ENCODE data around the gene ELMOD1.

ELMOD1 gene

DNA sequence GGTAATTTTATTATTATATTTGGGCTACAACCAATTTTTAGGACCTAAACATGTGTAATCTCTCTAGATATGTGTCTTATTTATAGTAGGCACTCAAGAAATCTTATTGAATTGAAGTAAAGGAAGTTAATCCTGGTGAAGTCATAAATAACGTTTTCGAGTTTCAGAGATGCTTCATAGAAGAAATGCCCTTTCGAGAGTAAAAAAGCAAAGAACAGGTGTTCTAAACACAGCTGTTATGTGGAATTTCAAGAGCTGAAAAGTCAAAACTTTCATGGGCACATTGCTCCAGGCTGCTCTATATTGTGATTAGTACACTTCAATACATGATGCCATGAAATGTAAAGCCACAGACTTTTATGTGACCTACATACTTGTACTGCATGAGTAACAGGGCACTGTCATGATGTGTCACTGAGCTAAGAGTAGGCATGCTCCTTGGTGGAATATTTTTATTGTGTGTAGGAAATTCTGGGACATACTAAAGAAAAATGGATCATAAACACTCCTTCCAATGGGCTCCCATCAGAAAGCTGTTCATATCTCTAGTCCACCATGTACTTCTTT is 7.2 kb upstream of the ELMOD1 start:
- Histone ChIP-seq H3K4me1 (ENCODE audit: control insufficient read depth, insufficient read depth, low read length) (no peaks in the 10 kb centered on the region), H3K4me3 (ENCODE audit: low read length in 2 of 2) (no peak overlapping the region), H3K36me3 (ENCODE audit: control insufficient read depth in 2 of 2, insufficient read depth in 2 of 2, low read length in 2 of 2) (no peaks in the 10 kb centered on the region), H3K27me3 (ENCODE audit: control insufficient read depth in 1 of 2, insufficient read depth in 2 of 2, low read length in 2 of 2) (peaks cover 0 to 5% of the 10 kb centered on the region in 2 donors), H3K9ac (ENCODE audit: low read length in 2 of 2) (no peak overlapping the region), H3K27ac (ENCODE audit: low read length) (no peak overlapping the region), H3K9me3 (ENCODE audit: control insufficient read depth in 2 of 2, low read length in 2 of 2) (no peaks in the 10 kb centered on the region)

DNA sequence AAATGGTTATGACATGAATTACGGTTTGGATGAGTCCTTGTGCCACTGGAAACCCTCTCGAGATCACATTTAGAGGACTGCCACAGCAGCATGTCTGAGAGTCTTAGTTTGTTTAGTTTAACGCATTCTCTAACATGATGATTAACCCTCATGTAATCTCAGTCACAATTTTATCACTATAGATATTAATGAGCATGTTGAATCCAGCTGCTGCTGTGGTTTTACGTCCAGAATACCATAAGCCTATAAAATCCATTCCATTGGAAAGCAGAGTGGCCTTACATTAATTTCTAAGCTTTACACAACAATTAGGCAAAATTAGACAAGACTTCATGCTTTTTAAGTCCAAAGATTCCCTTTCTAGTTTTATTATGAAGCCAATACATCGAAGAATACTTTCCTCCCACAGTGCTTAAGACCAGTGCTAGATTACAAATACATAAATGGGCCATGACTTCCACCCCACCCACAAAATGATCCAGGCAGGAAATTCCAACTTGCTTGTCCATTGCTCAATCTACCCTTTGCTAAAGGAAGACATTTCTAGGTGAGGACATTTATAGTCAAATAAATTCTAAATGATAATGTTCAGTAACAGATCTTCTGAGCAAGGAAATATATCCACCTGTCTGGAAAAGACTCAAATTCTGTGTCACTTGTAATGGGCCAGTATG is 3.5 kb upstream of the ELMOD1 start:
- H3K9me3 ChIP-seq (ENCODE audit: control insufficient read depth in 2 of 2, low read length in 2 of 2) = no peaks in the 10 kb centered on the region
- no peak overlapping the region for H3K27ac ChIP-seq (ENCODE audit: low read length)
- H3K4me3 ChIP-seq (ENCODE audit: low read length in 2 of 2) = no peak overlapping the region
- no peaks in the 10 kb centered on the region for H3K36me3 ChIP-seq (ENCODE audit: control insufficient read depth in 2 of 2, insufficient read depth in 2 of 2, low read length in 2 of 2)
- no peak overlapping the region for H3K9ac ChIP-seq (ENCODE audit: low read length in 2 of 2)
- peaks cover 17% of the 10 kb centered on the region for H3K4me1 ChIP-seq (ENCODE audit: control insufficient read depth, insufficient read depth, low read length)
- H3K27me3 ChIP-seq (ENCODE audit: control insufficient read depth in 1 of 2, insufficient read depth in 2 of 2, low read length in 2 of 2) = peaks cover 18 to 22% of the 10 kb centered on the region in 2 donors

DNA sequence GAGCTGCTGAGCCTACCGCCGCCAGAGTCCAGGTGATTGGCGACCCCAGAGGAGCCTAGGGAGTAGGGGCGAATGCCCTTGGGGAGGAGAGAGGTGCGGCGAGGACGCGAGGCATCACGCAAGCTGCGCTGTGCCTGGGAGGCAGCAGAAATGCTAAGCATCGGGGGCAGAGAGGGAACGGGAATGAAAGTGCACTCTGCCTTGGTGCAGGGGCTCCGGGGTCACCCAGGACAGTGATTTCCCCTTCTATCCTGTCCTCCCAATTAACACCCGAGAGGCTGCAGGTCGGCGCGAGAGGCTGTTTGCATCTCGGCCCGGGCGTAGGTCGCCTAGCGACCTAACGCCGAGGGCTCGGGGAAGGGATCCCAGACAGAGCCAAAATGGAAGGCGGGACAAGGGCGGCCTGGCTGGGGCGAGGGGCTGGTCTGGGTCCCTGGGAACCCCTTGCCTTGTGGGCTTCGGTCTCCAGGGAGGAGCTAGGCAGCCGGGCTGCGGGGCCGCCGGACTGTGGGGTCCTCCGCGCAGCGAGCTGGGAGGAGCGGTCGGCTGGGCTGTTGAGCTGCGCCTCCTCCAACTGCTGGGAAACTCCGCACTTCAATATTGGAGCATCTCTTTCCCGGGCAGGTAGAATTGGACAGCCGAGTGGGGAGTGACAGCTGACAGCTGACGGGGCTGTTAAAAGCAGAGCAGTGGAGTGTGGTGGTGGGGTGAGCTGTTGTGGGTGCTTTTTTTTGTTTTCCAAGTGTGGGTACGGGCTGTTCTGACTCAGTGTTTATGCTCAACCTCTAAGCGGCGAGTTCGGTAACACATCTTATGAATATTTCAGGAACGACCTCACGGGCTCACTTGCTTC is 657 bp downstream of the ELMOD1 start:
- peak overlapping the region in 1 of 2 donors; percentile 44 for H3K9ac ChIP-seq (ENCODE audit: low read length in 2 of 2)
- H3K36me3 ChIP-seq (ENCODE audit: control insufficient read depth in 2 of 2, insufficient read depth in 2 of 2, low read length in 2 of 2) = no peaks in the 10 kb centered on the region
- H3K27me3 ChIP-seq (ENCODE audit: control insufficient read depth in 1 of 2, insufficient read depth in 2 of 2, low read length in 2 of 2) = peaks cover 32 to 34% of the 10 kb centered on the region in 2 donors
- no peaks in the 10 kb centered on the region for H3K9me3 ChIP-seq (ENCODE audit: control insufficient read depth in 2 of 2, low read length in 2 of 2)
- H3K4me1 ChIP-seq (ENCODE audit: control insufficient read depth, insufficient read depth, low read length) = peaks cover 17% of the 10 kb centered on the region
- H3K27ac ChIP-seq (ENCODE audit: low read length) = no peak overlapping the region
- H3K4me3 ChIP-seq (ENCODE audit: low read length in 2 of 2) = peak overlapping the region; percentile 85 to 86

DNA sequence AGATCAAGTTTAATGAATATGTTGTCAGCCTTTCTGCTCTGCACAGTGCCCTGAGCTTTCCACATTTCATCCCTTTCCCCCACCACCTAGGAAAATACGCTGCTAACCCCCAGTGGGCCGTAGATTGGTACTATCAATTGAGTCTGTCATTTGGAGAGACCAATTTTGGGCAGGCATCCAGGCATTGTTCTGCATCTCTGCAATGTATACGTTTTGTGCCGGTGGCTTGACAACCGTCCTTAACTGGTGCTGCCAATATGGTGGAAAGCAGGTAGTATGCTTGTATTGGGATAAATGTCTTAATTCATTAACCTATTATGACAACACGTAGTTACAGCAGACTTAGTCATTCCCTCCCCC is 1.3 kb downstream of the ELMOD1 start:
- H3K27me3 ChIP-seq (ENCODE audit: control insufficient read depth in 1 of 2, insufficient read depth in 2 of 2, low read length in 2 of 2) = peaks cover 31 to 33% of the 10 kb centered on the region in 2 donors
- H3K36me3 ChIP-seq (ENCODE audit: control insufficient read depth in 2 of 2, insufficient read depth in 2 of 2, low read length in 2 of 2) = no peaks in the 10 kb centered on the region
- peak overlapping the region in 1 of 2 donors; percentile 86 for H3K4me3 ChIP-seq (ENCODE audit: low read length in 2 of 2)
- no peak overlapping the region for H3K9ac ChIP-seq (ENCODE audit: low read length in 2 of 2)
- no peaks in the 10 kb centered on the region for H3K9me3 ChIP-seq (ENCODE audit: control insufficient read depth in 2 of 2, low read length in 2 of 2)
- H3K27ac ChIP-seq (ENCODE audit: low read length) = no peak overlapping the region
- H3K4me1 ChIP-seq (ENCODE audit: control insufficient read depth, insufficient read depth, low read length) = peaks cover 17% of the 10 kb centered on the region

DNA sequence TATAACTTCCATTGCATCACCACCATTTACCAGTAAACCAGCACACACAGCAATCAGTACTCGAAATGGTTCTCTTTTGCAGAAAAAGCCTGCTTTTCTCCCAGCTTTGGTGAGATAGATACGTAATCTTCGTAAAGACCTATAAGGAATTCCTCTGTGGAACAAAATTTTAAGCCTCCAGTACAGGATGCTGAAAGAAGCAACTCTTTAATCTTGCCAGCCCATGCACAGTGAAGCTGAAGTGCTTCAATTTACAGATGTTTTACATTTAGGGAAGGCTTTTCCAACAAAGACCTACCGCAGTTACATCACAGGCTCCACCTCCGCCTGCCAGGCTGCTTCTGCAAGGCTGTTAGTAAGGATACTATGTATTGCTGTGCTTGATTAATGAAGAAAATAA is 1.9 kb downstream of the ELMOD1 start:
- peaks cover 31 to 33% of the 10 kb centered on the region in 2 donors for H3K27me3 ChIP-seq (ENCODE audit: control insufficient read depth in 1 of 2, insufficient read depth in 2 of 2, low read length in 2 of 2)
- no peak overlapping the region for H3K27ac ChIP-seq (ENCODE audit: low read length)
- H3K4me1 ChIP-seq (ENCODE audit: control insufficient read depth, insufficient read depth, low read length) = peaks cover 17% of the 10 kb centered on the region
- no peaks in the 10 kb centered on the region for H3K36me3 ChIP-seq (ENCODE audit: control insufficient read depth in 2 of 2, insufficient read depth in 2 of 2, low read length in 2 of 2)
- no peaks in the 10 kb centered on the region for H3K9me3 ChIP-seq (ENCODE audit: control insufficient read depth in 2 of 2, low read length in 2 of 2)
- H3K9ac ChIP-seq (ENCODE audit: low read length in 2 of 2) = no peak overlapping the region
- H3K4me3 ChIP-seq (ENCODE audit: low read length in 2 of 2) = no peak overlapping the region

DNA sequence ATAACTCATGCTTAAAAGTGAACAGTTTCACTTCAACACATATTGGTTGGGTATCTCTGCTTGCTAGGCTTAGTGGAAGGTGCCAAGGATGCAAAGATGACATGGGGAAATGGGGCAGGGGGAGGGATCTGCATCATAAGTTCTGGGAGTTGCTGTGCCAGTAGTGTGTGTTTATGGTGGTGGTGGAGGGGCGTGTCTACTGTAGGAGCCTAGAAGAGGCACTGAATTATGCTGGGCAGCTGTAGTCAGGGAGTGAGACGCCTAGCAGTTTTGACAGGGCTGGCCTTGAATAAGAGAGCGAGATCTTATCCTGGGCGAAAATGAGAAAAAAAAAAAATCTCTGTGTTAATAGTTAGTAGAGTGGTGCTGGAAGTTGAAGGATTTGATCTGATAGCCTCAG is 3.0 kb downstream of the ELMOD1 start:
- Histone ChIP-seq H3K36me3 (ENCODE audit: control insufficient read depth in 2 of 2, insufficient read depth in 2 of 2, low read length in 2 of 2) (no peaks in the 10 kb centered on the region), H3K27me3 (ENCODE audit: control insufficient read depth in 1 of 2, insufficient read depth in 2 of 2, low read length in 2 of 2) (peaks cover 31 to 33% of the 10 kb centered on the region in 2 donors), H3K9me3 (ENCODE audit: control insufficient read depth in 2 of 2, low read length in 2 of 2) (no peaks in the 10 kb centered on the region), H3K4me1 (ENCODE audit: control insufficient read depth, insufficient read depth, low read length) (peaks cover 17% of the 10 kb centered on the region), H3K4me3 (ENCODE audit: low read length in 2 of 2) (no peak overlapping the region), H3K9ac (ENCODE audit: low read length in 2 of 2) (no peak overlapping the region), H3K27ac (ENCODE audit: low read length) (no peak overlapping the region)

DNA sequence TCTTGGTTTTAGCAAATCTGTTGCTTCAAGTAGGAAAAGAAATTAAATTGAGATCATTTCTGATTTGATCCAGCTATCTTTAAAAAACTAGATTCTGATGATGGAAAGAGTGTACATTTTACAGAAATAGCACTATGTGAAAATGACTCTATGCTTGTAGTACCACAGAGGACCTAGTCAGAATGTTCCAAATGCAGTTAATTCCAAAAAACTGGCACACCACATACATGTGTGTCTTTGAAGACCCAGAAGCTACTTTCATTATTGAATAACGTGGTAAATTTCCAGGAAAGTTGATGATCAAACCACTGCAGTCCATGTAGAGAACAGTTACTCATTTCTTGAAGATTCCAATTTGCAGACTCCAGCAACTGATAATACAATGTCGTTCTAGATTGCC is 3.8 kb downstream of the ELMOD1 start:
- no peak overlapping the region for H3K27ac ChIP-seq (ENCODE audit: low read length)
- no peaks in the 10 kb centered on the region for H3K36me3 ChIP-seq (ENCODE audit: control insufficient read depth in 2 of 2, insufficient read depth in 2 of 2, low read length in 2 of 2)
- H3K4me3 ChIP-seq (ENCODE audit: low read length in 2 of 2) = no peak overlapping the region
- H3K27me3 ChIP-seq (ENCODE audit: control insufficient read depth in 1 of 2, insufficient read depth in 2 of 2, low read length in 2 of 2) = peaks cover 29 to 33% of the 10 kb centered on the region in 2 donors
- H3K9ac ChIP-seq (ENCODE audit: low read length in 2 of 2) = no peak overlapping the region
- no peaks in the 10 kb centered on the region for H3K9me3 ChIP-seq (ENCODE audit: control insufficient read depth in 2 of 2, low read length in 2 of 2)
- peaks cover 17% of the 10 kb centered on the region for H3K4me1 ChIP-seq (ENCODE audit: control insufficient read depth, insufficient read depth, low read length)

DNA sequence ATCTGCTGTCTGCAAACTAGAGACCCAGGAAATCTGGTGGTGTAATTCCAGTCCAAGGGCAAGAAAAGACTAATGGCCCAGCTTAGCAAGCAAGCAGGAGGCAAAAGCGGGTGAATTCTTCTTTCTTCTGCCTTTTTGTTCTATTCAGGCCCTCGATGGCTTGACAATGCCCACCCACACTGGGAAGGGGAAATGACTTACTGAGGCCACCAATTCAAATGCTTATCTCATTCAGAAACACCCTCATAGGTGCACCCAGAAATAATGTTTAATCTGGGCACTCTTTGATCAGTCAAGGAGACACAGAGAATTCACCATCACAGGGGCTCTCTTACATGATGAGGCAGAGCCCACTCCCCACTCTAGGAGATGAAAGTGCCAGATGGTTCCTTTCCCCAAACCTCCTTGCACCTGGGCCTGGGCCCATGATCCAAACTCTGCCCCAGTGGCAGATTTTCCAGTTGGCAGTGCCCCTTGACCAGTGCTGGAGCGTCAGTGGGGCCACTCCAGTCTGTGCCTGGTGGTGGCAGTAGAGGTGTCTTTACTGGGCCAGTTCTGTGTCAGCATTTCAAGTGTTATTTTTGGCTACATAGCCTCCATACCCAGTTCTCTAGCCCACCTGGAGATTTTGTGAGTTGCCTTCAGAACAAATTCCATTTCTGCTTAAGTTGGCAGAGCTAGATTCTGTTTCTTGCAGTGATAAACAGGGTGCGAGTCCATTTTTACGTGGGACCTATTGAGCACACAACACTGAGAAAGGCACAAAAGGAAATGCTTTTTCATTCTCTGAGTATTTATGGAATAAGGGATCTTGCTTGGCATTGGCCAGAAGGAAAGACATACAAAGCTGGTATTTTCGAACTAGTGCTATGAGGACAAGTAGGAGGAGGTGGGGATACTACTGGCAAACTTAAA is 7.5 kb downstream of the ELMOD1 start:
- H3K9me3 ChIP-seq (ENCODE audit: control insufficient read depth in 2 of 2, low read length in 2 of 2) = no peaks in the 10 kb centered on the region
- peaks cover 7 to 13% of the 10 kb centered on the region in 2 donors for H3K27me3 ChIP-seq (ENCODE audit: control insufficient read depth in 1 of 2, insufficient read depth in 2 of 2, low read length in 2 of 2)
- H3K36me3 ChIP-seq (ENCODE audit: control insufficient read depth in 2 of 2, insufficient read depth in 2 of 2, low read length in 2 of 2) = no peaks in the 10 kb centered on the region
- no peak overlapping the region for H3K9ac ChIP-seq (ENCODE audit: low read length in 2 of 2)
- H3K4me1 ChIP-seq (ENCODE audit: control insufficient read depth, insufficient read depth, low read length) = no peaks in the 10 kb centered on the region
- H3K4me3 ChIP-seq (ENCODE audit: low read length in 2 of 2) = no peak overlapping the region
- no peak overlapping the region for H3K27ac ChIP-seq (ENCODE audit: low read length)

DNA sequence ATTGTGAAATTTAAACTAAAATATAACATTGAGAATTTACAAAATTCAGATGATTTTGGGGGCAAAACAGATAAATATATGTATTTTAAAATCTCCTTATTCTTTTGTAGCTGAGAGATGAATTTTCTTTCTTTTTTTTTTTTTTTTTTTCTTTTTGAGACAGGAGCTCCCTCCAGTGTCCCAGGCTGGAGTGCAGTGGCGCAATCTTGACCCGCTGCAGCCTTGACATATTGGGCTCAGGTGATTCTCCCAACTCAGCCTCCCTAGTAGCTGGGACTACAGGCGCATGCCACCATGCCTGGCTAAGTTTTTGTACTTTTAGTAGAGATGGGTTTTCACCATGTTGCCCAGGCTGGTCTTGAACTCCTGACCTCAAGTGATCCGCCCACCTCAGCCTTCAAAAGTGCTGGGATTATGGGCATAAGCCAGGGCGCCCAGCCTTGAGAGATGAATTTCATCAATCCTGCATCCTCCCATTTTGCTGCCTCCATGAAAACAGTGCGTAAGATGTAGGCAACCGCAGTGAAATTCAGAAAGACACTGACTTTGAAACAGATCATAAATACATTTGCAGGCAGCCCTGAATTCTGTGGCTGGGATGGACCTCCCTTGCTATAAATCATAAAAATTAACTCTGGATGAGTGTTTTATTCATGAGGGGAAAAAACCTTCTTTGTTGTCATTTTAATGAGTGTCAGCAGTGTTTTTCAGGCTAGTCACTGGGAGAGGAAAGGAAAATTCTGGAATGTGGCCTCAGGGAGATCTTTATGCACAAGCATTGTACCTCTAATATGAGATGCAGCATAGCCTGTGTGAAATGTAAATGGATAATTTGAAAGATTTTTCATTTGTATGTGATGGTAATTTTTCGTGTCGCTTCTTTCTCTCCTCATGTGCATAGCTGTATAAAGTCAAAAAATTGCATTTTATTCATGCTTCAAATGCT is 14.4 kb downstream of the ELMOD1 start:
- no peaks in the 10 kb centered on the region for H3K9me3 ChIP-seq (ENCODE audit: control insufficient read depth in 2 of 2, low read length in 2 of 2)
- H3K36me3 ChIP-seq (ENCODE audit: control insufficient read depth in 2 of 2, insufficient read depth in 2 of 2, low read length in 2 of 2) = no peaks in the 10 kb centered on the region
- no peak overlapping the region for H3K27ac ChIP-seq (ENCODE audit: low read length)
- H3K9ac ChIP-seq (ENCODE audit: low read length in 2 of 2) = no peak overlapping the region
- no peaks in the 10 kb centered on the region for H3K4me1 ChIP-seq (ENCODE audit: control insufficient read depth, insufficient read depth, low read length)
- H3K27me3 ChIP-seq (ENCODE audit: control insufficient read depth in 1 of 2, insufficient read depth in 2 of 2, low read length in 2 of 2) = peaks cover 15 to 16% of the 10 kb centered on the region in 2 donors
- H3K4me3 ChIP-seq (ENCODE audit: low read length in 2 of 2) = no peak overlapping the region
